Fibroblast of peridontal ligament (primary cell): ENCODE data around the gene ATOX1.
A peak's percentile ranks its signal among the peaks of the same experiment; 100 is the strongest.
"Not testable (repeated sequence)": the region's sequence is repeated elsewhere in the genome, so short reads cannot be mapped to it uniquely, and the experiment has no call there.

Experiments
- DNase-seq: peaks from one replicate; pipeline ENCODE4 v3.0.0-alpha.2; 2010; ENCODE audit errors: extremely low read depth

The ATOX1 gene

DNA sequence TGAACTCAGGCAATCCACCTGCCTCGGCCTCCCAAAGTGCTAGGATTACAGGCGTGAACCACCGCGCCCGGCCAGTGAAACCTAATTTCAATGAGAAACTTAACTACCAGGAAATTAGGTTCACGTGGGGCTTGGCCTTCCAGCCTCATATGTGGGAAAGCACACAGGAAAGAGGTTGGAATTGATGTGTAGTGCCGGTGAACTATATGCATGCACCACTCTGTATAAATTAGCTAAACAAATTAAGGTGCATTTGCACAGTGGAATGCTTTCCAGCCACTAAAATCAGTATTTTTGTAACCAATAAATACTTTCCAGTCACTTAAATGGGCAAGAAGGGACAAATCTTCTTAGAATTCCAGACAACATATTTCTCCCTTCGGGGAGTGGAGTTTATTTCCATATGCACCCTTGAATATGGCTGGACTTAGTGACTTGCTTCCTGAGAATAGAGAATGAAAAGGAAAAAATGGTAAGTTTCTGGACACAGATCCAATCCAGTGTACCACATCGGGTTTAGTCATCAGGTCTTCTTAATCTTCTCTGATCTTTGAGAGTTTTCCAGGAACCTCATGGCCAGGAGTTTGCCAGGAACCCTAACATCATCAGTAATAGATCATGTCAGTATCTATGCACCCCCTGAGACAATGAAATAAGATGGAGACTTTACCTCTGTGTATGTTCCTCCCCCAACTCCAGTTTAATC lies 24.9 kb downstream of the ATOX1 start:
- no peak for DNase-seq

- no peak for DNase-seq
These were observed 28.1 kb downstream of the ATOX1 start for GRCh38 chr5:151730381-151730780.

DNA sequence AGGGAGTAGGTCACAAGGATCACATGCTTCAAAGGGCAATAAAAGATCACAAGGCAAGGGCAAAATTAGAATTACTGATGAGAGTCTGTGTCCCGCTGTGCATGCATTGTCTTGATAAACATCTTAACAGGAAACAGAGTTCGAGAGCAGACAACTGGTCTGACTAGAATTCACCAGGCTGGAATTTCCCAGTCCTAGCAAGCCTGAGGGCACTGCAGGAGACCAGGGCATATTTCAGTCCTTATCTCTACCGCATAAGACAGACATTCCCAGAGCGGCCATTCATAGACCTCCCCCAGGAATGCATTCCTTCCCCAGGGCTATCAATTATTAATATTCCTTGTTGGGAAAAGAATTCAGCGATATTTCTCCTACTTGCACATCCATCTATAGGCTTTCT lies 28.8 kb downstream of the ATOX1 start:
- not testable (repeated sequence) for DNase-seq

DNA sequence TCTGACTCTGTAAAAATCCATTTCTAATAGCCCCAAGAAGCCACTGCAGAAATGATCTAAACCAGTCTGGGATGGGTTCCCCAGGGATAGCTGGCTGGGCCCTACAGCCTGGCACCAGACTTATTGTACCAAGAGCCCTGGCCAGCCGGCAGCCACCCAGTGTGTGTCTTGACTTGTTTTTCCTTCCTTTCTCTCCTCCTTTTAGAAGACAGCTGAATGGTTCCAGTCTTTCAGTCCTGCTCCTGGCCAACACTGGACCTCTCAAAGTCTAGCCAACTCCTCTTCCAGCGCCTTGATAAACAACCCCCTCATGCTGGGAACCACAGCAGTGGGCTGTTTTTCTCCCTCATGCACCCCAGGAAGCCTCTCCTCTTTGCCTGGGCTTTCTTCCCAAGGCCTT lies 34.1 kb downstream of the ATOX1 start:
- no peak for DNase-seq

- DNase-seq: no peak
These were observed 35.9 kb downstream of the ATOX1 start for GRCh38 chr5:151722546-151722945.

DNA sequence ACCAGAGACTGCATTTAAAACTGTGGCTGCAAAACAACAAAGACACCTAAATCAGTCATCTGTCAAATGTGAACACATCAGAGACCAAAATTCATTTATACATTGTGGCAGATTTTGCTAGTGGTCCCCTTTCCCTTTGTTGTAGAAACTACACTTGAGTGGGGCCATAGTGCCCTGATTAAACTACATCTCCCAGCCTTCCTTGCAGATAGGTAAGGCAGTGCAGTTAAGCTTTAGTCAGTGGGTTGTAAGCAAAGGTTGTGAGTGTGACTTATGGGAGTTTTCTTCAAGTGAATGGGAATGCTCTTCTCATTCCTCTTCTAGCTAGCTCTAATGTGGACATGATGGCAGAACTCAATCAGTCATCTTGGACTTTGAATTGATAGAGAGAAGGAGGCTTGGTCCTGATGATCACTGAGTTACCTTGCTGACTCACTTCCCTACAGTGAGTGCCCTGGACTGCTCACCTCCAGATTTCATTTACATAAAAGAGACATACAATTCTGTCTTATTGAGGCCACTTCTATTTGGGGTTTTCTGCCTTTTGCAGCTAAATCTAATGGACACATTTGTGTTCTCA lies 36.5 kb downstream of the ATOX1 start:
- no peak for DNase-seq

- no peak for DNase-seq
These were observed 37.3 kb downstream of the ATOX1 start for GRCh38 chr5:151721087-151721646.

GRCh38 chr5:151720215-151720614 lies 38.2 kb downstream of the ATOX1 start:
- DNase-seq: no peak

GRCh38 chr5:151719228-151720000 lies 39.0 kb downstream of the ATOX1 start:
- DNase-seq: no peak

DNA sequence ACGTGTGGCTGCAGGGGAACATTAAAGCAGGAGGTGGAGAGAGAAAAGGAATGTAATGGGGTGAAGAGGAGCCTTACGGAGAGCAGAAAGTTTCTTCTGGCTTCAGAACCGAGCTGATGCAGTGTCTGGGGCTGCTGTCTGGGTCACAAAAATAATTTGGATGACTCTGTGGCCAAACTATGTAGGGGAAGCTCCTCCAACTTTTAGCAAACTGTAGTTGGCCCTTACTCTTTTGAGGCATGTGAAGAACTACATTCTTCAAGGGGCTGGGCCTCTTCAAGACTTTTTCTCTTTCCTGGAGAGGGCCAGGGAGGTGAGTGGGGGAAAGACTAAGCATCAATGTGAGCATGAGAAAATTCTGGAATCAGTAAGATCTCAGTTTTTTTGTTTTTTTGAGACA lies 39.8 kb downstream of the ATOX1 start:
- peak; percentile 78 for DNase-seq

DNA sequence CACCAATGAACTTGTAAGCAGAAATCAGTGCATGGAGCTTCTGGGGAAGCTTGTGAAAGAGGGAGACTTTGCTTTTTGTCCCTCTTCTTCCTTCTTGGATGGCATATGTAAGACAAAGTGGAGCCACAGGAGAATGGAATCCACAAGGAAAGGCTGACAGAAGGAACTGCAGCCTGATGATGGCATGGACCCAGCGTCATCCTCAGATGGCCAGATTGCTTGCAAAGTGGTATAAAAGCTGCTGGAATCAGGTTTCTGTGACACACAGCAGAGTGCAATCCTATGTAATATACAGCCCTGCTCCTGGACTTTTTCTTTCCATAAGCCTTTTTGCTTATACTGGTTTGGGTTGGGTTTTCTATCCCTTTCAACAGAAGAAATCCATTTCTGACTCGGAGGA lies 40.3 kb downstream of the ATOX1 start:
- peak; percentile 73 for DNase-seq

GRCh38 chr5:151717416-151717815 lies 41.0 kb downstream of the ATOX1 start:
- DNase-seq: peak; percentile 16

DNA sequence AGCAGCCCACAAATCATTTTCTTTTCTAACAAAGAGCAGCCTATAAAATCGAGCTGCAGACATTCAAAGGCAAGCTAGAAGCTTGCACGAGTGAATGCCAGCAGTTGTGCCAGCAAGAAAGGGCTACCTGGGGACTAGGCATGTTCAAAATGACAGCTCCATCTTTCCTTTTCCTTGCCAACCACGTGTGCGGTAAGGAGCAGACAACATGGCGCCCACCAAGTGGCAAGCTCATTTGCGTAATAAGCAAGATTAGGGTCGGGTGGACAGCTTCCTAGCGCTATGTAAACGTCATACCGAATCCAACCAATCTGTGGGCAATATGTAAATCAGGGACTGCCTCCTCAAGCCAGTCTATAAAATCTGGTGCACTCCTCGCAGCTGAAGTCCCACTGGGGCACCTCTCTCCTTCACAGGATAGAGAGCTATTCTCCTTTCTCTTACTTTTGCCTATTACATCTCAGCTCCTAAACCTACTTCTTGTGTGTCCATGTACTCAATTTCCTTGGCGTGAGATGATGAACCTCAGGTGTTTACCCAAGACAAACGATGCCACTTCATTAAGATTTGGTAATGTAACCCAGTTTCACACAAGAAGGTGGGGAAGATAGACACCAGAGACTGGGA lies 49.2 kb downstream of the ATOX1 start:
- DNase-seq: no peak

GRCh38 chr5:151708126-151708525 lies 50.3 kb downstream of the ATOX1 start:
- DNase-seq: no peak

GRCh38 chr5:151707567-151707966 lies 50.9 kb downstream of the ATOX1 start:
- no peak for DNase-seq

GRCh38 chr5:151706906-151707305 lies 51.5 kb downstream of the ATOX1 start:
- DNase-seq: no peak

GRCh38 chr5:151703780-151704179 lies 54.7 kb downstream of the ATOX1 start:
- no peak for DNase-seq

GRCh38 chr5:151703227-151703626 lies 55.2 kb downstream of the ATOX1 start:
- no peak for DNase-seq

DNA sequence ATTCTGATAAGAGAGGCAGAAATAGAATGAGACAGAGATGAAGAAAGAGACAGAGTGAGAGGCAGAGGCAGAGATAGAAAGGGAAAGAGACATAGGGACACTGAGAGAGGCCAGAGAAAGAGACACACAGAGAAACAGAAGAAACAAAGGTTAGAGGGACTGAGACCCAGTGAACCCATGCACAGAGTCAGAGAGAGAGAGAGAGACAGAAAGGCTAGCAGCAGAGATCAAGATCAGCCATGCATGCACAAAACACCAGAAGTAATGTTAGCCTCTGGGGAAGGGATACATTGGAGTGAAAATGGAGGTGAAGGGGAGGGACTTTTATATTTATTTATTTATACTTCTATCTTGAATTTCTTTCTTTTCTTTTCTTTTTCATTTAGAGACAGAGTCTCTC lies 57.6 kb downstream of the ATOX1 start:
- DNase-seq: no peak

- no peak for DNase-seq
These were observed 58.1 kb downstream of the ATOX1 start for GRCh38 chr5:151700296-151700695.

GRCh38 chr5:151699071-151699901 lies 59.1 kb downstream of the ATOX1 start:
- DNase-seq: peak; percentile 99
